ENCODE measurements around the gene DLGAP1. TPM values are rescaled to one million over a fixed set of nuclear protein-coding genes. Genes with fewer than 3 reads are reported as not detected.

Gene DLGAP1
- total RNA-seq, 4 donors from 2014 or later, result 0.22 to 1.5 (median 0.56) TPM

GRCh38 chr18:3814816-3815215 is 640.3 kb downstream of the DLGAP1 start:
- Histone ChIP-seq H3K4me1 (no peaks in the 10 kb centered on the region), H3K27me3 (no peaks in the 10 kb centered on the region), H3K9me3 (no peaks in the 10 kb centered on the region), H3K36me3 (no peaks in the 10 kb centered on the region), H3K4me3 (no peak overlapping the region), H3K27ac (no peak overlapping the region)
- no peak for ATAC-seq
- 68 to 69% methylated on average over 3 of the region's 3 CpGs for WGBS, 2 donors (ENCODE audit: low coverage in 1 of 2)
- no peak for TF ChIP-seq POLR2AphosphoS5 (IDR thresholded peaks at IDR 0.05)
- TF ChIP-seq CTCF (IDR thresholded peaks at IDR 0.05), result no peak

- Histone ChIP-seq H3K36me3 (no peaks in the 10 kb centered on the region), H3K27ac (no peak overlapping the region), H3K4me3 (no peak overlapping the region), H3K9me3 (no peaks in the 10 kb centered on the region), H3K4me1 (no peaks in the 10 kb centered on the region), H3K27me3 (no peaks in the 10 kb centered on the region)
- no peak for ATAC-seq
- whole genome bisulfite sequencing, 2 donors (ENCODE audit: low coverage in 1 of 2), result 62 to 63% methylated on average over 2 of the region's 2 CpGs
- TF ChIP-seq POLR2AphosphoS5 (IDR thresholded peaks at IDR 0.05), result no peak
- TF ChIP-seq EP300 (IDR thresholded peaks at IDR 0.05), result no peak
- no peak for TF ChIP-seq CTCF (IDR thresholded peaks at IDR 0.05)
- TF ChIP-seq POLR2A (IDR thresholded peaks at IDR 0.05), result no peak
These were observed 644.8 kb downstream of the DLGAP1 start for GRCh38 chr18:3810296-3810695.

- no peak for ATAC-seq
- H3K36me3 ChIP-seq, result no peaks in the 10 kb centered on the region
- TF ChIP-seq EP300 (IDR thresholded peaks at IDR 0.05), result no peak
- no peak for TF ChIP-seq CTCF (IDR thresholded peaks at IDR 0.05)
- WGBS, 2 donors (ENCODE audit: low coverage in 1 of 2), result 60 to 75% methylated on average over 4 of the region's 6 CpGs
- H3K4me3 ChIP-seq, result no peak overlapping the region
- H3K27ac ChIP-seq, result no peak overlapping the region
- no peaks in the 10 kb centered on the region for H3K4me1 ChIP-seq
- H3K27me3 ChIP-seq, result no peaks in the 10 kb centered on the region
- H3K9me3 ChIP-seq, result no peaks in the 10 kb centered on the region
These were observed 645.9 kb downstream of the DLGAP1 start for GRCh38 chr18:3808985-3809780.

- no peak for TF ChIP-seq POLR2AphosphoS5 (IDR thresholded peaks at IDR 0.05)
- no peak for TF ChIP-seq CTCF (IDR thresholded peaks at IDR 0.05)
- no peak for TF ChIP-seq POLR2A (IDR thresholded peaks at IDR 0.05)
- no peak for TF ChIP-seq EP300 (IDR thresholded peaks at IDR 0.05)
- Histone ChIP-seq H3K27ac (no peak overlapping the region), H3K4me3 (no peak overlapping the region), H3K9me3 (no peaks in the 10 kb centered on the region), H3K27me3 (no peaks in the 10 kb centered on the region), H3K36me3 (no peaks in the 10 kb centered on the region), H3K4me1 (no peaks in the 10 kb centered on the region)
- ATAC-seq, result no peak
- WGBS, 2 donors (ENCODE audit: low coverage in 1 of 2), result 67 to 75% methylated on average over 2 to 4 of the region's 4 CpGs
These were observed 648.5 kb downstream of the DLGAP1 start for GRCh38 chr18:3806656-3807055.

- no peak for ATAC-seq
- H3K27me3 ChIP-seq, result no peaks in the 10 kb centered on the region
- no peak overlapping the region for H3K27ac ChIP-seq
- WGBS, 2 donors (ENCODE audit: low coverage in 1 of 2), result 82 to 87% methylated on average over 4 of the region's 4 CpGs
- no peaks in the 10 kb centered on the region for H3K4me1 ChIP-seq
- TF ChIP-seq CTCF (IDR thresholded peaks at IDR 0.05) (no peak), EP300 (IDR thresholded peaks at IDR 0.05) (no peak), POLR2A (IDR thresholded peaks at IDR 0.05) (no peak), POLR2AphosphoS5 (IDR thresholded peaks at IDR 0.05) (no peak)
- H3K36me3 ChIP-seq, result no peaks in the 10 kb centered on the region
- no peaks in the 10 kb centered on the region for H3K9me3 ChIP-seq
- no peak overlapping the region for H3K4me3 ChIP-seq
These were observed 650.8 kb downstream of the DLGAP1 start for GRCh38 chr18:3804336-3804735.

All from gastroesophageal sphincter (tissue), 4 donors.